NCI-H187 (cell line): ENCODE data around the gene PEAK3.

ENCODE experiments used
- DNase-seq, 2 experiments: peaks; one replicate each; lab custom pipeline; 2025; lab: John Stamatoyannopoulos, UW

PEAK3 gene

DNA sequence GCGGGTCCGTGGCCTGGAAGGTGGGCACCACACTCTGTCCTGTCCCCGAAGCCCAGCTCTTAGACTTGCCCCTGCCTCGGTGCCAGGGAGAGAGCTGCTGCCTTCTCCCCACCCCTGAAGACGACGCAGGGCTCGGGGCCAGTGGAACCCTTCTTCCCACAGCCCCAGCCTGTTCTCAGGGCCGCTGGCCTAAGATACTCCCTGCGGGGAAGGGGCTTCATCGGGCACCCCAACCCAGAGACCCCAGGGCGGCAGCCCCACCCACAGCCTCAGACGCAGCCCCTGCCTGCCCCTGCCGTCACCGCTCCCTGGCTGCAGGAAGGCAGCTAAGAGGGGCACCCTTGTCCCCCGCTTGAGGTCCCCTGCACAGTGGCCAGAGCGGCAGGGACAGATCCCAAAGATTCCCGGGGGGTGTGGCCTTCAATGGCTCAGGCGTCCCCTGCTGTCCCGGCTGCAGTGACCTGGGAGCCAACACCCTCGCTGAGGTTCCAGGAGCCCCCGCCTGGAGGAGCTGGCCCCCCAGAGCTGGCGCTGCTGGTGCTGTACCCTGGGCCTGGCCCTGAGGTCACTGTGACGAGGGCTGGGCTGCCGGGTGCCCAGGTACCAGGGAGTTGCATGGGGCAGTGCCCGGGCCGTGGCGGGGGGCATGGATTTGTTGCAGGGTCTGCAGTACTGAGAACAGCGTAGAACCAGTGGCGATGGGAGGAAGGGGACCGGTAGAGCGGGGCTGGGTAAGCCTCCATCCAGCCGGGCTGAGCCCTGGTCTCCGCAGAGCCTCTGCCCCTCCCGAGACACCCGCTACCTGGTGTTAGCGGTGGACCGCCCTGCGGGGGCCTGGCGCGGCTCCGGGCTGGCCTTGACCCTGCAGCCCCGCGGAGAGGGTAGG is 31.9 kb downstream of the PEAK3 start:
- DNase-seq, result no peak

DNA sequence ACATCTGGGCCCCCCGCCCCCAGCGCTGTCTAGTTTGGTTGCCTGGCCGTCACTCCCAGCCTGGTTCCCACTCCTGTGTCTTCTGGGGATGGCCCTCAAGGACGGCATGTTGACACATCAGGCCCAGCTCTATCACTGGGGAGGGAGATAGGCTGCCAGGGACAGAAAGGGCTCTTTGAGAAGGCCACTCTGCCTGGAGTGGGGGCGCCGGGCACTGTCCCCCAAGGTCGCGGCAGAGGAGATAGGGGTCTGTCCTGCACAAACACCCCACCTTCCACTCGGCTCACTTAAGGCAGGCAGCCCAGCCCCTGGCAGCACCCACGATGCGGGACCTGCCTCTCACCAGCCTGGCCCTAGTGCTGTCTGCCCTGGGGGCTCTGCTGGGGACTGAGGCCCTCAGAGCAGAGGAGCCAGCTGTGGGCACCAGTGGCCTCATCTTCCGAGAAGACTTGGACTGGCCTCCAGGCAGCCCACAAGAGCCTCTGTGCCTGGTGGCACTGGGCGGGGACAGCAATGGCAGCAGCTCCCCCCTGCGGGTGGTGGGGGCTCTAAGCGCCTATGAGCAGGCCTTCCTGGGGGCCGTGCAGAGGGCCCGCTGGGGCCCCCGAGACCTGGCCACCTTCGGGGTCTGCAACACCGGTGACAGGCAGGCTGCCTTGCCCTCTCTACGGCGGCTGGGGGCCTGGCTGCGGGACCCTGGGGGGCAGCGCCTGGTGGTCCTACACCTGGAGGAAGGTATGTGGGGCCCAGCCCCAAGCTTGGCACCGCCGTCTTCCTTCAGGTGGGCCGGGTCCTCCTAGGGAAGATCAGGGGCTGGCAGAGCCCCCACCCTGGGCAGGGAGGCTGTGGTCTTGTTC is 32.7 kb downstream of the PEAK3 start, which contains the start of gene AMH:
AMH (plus strand) TSS at position 314 of the 857 bp plus-strand sequence; CDS start at position 324, 10 bp downstream.
- DNase-seq, result no peak

DNA sequence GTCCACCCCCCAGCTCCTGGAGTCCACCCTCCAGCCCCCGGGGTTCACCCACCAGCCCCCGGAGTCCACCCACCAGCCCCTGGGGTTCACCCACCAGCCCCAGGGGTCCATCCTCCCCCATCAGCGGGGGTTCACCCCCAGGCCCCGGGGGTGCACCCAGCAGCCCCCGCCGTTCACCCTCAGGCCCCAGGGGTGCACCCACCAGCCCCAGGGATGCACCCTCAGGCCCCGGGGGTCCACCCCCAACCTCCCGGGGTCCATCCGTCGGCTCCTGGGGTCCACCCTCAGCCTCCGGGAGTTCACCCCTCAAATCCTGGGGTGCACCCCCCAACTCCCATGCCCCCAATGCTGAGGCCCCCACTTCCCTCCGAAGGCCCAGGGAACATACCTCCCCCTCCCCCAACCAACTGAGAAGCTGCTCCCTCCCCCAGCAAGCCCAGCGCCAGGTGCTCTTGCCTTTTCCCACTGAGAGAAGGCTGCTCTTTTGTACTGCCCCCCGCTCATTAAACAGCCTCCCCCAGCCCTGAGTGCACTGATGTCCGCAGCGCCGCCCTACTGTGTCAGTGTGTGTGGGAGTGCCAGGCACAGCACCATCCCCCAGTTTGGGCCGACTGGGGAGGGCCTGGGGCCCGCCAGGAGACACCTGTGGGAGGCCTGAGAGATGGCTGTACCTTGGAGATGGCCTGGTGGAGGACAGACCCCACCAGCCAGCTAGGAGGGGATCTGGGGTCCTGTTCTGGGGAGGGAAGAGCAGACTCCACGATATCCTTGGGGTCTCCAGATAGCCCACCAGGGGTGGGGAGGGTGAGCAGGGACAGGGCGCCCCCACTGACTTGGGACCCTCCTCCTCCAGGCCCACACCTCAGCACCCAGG is 33.6 kb downstream of the PEAK3 start:
- no peak for DNase-seq

GRCh38 chr19:2247433-2248101 is 34.4 kb downstream of the PEAK3 start:
- no peak for DNase-seq

GRCh38 chr19:2246801-2247361 is 35.1 kb downstream of the PEAK3 start:
- no peak for DNase-seq

DNA sequence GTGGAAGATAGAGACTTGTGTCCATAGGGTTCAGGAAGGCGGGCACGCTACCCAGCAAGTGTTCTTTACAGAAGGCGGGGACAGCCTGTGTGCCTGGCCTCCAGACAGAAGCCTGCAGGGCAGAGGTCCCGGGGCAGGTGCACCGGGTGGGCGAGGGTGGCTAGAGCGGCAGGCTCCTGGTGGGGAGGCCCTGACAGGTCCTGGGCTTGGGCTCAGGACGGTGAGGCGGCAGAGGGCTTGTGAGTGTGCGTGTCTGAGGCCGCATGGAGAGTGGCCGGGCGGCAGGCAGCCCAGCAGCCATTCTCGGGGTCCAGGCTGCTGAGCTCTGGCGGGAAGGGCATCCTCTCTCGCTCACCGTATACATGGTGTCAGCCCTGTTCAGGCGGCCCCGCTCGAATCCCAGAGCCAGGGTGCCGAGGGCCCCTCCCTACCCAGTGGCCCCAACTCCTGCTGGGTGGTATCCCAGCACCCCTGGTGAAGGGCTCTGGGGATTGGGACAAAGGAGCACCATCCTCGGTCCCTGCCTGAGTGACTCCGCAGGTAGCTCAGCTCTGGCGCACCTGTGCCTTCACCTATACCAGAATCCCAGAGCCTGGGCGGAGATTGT is 35.9 kb downstream of the PEAK3 start:
- no peak for DNase-seq

DNA sequence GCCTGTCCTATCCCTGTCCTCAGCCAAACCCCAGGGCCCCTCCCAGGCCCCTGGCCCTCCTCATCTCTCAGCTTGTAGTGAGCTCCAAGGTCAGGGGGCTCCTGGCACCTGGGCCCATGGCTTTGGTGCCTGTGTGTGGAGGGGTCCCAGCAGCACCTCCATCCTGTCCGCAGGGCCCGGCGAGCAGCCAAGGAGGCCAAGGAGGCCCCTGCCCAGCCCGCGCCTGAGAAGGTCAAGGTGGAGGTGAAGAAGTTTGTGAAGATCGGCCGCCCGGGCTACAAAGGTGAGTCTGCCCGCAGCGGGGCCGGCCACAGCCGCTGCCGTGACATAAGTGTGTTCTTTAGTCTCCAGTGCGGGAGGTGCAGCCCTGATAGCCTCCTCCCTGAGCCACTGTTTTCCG is 36.7 kb downstream of the PEAK3 start:
- no peak for DNase-seq

- DNase-seq, result no peak
Observed at GRCh38 chr19:2244486-2244885, 37.5 kb downstream of the PEAK3 start.

GRCh38 chr19:2244125-2244411 is 37.9 kb downstream of the PEAK3 start:
- DNase-seq, result no peak

GRCh38 chr19:2243274-2244124 is 38.5 kb downstream of the PEAK3 start:
- DNase-seq, result no peak

DNA sequence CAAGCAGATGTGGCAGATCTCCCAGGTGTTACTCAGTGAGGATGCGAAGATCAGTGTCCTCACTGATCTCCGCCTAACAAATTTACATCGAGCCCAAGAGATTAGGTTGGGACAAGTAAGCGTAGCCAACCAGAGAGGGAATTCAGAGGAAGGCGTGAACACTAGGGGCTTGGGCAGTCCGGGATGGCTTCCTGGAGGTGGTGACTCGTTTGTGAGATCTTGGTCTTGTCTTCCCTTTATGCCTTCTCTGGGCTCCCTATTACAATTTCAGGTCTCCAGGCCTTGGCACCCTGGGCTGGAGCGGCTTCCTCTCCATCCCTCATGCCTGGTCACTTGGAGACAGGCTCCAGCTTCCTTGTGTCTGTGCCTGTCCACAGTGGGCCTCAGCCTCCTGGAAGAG is 39.2 kb downstream of the PEAK3 start:
- no peak for DNase-seq

DNA sequence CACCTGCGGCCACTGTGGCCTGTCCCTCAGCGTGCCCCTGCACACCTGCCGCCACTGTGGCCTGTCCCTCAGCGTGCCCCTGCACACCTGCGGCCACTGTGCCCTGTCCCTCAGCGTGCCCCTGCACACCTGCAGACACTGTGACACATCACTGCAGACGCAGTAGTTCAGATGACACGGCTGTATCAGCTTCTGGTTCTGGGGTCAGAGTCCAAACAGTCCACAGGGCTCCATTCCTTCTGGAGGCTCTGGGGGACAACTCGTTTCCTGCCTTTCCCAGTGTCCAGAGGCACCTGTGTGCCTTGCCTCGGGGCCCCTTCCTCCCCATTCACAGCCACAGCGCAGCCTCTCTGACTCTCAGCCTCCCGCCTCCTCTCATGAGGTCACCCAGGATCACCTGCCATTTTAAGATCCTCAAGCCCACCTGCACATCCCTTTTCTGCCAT is 39.9 kb downstream of the PEAK3 start:
- DNase-seq, result no peak

DNA sequence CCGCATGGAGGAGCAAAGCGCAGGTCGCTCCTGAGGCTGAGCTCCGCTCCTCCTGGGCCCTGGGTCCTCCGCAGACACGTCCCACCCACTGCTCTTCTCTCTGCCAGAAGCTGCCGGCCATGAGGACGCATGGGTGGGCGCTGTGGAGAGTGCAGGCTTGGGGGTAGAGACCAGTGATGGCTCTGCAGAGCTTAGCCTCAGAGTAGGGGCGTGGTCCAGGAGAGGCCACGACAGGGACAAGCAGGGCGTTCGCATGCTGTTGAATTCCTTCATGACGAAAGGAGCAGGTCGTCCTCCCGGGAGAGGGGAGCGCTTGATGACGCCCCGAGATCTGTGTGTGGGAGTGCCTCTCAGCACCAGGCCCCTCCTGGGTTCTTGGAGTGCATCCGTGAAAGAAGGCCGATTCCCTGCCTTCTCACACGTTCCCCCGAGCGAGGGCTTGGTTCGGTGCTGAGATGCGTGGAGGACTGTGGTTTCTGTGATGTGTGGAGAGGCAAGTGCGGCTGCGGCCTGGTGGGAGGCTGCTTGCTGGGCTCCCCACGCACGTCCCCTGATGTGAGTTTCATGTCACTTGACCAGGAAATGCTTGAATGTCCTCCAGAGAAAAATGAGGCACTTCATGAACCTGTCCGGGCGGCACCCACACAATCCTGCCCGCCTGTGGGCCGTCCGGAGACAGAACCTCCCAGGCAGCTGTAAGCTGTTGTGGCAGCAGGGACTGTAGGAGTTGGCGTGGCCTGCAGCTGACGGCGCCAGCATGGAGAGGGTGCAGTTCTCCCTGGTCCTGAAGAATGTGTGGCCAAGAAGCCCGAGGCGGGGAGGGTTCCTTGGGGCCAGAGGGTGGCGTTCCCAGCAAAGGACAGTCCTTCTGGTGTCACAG is 40.9 kb downstream of the PEAK3 start:
- DNase-seq, result no peak

DNA sequence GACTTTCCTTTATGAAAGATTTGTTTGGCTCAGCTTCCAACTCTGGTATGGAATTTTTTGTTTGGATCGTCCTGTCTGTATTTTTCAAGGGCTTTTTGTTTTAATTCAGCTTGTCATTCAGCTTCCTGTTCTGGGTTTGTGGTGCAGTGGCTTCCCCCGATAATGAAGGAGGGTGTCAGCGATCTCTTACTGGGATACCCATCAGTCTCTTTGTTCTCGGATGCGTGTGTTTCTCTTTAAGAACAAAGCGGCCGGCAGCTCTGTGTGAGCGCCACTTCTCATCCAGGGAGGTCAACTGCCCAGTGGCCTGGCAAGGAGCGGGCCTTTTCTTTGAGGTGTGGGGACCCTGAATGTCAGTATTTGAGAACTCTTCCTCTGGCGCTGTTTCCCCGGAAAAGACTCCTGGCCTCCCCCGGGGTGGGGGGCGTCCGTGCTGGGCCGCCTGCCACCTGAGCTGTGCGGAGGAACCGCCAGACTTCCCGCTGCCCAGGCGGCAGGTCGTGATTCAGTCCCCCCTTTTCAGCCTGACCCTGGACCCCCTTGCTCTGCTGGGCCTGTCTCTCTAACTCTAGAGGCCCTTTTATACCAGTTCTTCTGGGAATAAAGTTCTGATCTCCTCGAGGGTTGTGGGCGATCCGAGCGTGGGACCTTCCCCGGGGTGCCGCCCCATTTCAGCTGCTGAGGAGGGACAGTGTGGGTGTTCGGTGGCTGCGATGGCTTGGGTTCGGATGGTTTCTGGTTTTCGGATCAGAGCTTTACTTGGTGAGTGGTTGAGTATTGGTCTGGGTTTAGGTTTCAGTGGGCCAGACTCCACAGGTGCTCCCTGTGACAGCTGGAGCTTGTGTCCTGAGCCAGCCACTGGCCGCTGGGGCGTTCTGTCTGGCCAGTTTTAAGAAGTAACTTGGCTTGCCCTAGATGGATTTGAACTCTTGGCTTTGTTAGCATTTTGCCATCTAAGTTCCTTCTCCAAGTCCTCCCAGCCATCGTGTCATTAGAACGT is 41.9 kb downstream of the PEAK3 start:
- DNase-seq, result no peak

GRCh38 chr19:2239173-2239572 is 42.8 kb downstream of the PEAK3 start:
- DNase-seq, result no peak

DNA sequence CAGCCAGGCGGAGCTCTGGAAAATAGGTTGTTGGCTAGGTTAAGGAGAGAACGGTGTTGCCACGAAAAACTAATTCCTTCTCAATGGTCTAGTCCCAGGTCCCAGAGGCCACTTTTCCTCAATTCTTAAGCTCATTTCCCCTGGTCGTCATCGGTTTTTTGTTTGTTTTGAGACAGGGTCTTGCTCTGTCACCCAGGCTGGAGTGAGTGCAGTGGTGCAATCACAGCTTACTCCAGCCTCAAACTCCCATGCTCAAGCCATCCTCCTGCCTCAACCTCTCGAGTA is 44.2 kb downstream of the PEAK3 start:
- DNase-seq, result no peak

- DNase-seq, result no peak
Observed at GRCh38 chr19:2237051-2237868, 44.7 kb downstream of the PEAK3 start.
